ENCODE data around the gene ANTXRL. TPM values are rescaled to one million over a fixed set of nuclear protein-coding genes. Genes with fewer than 3 reads are reported as not detected.
A peak's percentile ranks its signal among the peaks of the same experiment; 100 is the strongest.
"Not testable (repeated sequence)": the region's sequence is repeated elsewhere in the genome, so short reads cannot be mapped to it uniquely, and the experiment has no call there.

The ANTXRL gene
- polyA plus RNA-seq, 1 experiment, result not detected

GRCh38 chr10:46272863-46273415, 13.9 kb upstream of the ANTXRL start:
- POLR2A ChIA-PET, result no interaction called here
- Histone ChIP-seq H3K27me3 (ENCODE audit: control insufficient read depth, insufficient read depth, low read length) (no peaks in the 10 kb centered on the region), H3K36me3 (ENCODE audit: control insufficient read depth, insufficient read depth, low read length) (no peaks in the 10 kb centered on the region), H3K4me3 (ENCODE audit: low read depth, low read length) (no peak overlapping the region)
- CTCF ChIA-PET, result no interaction called here
- no peak for DNase-seq (ENCODE audit: low read depth)
- TF ChIP-seq CTCF (IDR thresholded peaks at IDR 0.05; ENCODE audit: insufficient read depth, low read depth, low read length), result no peak

GRCh38 chr10:46273506-46274477, 13.0 kb upstream of the ANTXRL start:
- CTCF ChIA-PET, result no interaction called here
- Histone ChIP-seq H3K27me3 (ENCODE audit: control insufficient read depth, insufficient read depth, low read length) (no peaks in the 10 kb centered on the region), H3K36me3 (ENCODE audit: control insufficient read depth, insufficient read depth, low read length) (no peaks in the 10 kb centered on the region), H3K4me3 (ENCODE audit: low read depth, low read length) (no peak overlapping the region)
- POLR2A ChIA-PET, result no interaction called here
- no peak for DNase-seq (ENCODE audit: low read depth)
- TF ChIP-seq CTCF (IDR thresholded peaks at IDR 0.05; ENCODE audit: insufficient read depth, low read depth, low read length), result no peak

- H3K4me3 ChIP-seq (ENCODE audit: low read depth, low read length), result no peak overlapping the region
- no peak for DNase-seq (ENCODE audit: low read depth)
- TF ChIP-seq CTCF (IDR thresholded peaks at IDR 0.05; ENCODE audit: insufficient read depth, low read depth, low read length), result no peak
- no peaks in the 10 kb centered on the region for H3K27me3 ChIP-seq (ENCODE audit: control insufficient read depth, insufficient read depth, low read length)
- H3K36me3 ChIP-seq (ENCODE audit: control insufficient read depth, insufficient read depth, low read length), result no peaks in the 10 kb centered on the region
- ChIA-PET POLR2A (no interaction called here), CTCF (no interaction called here)
Observed at GRCh38 chr10:46277840-46278239, 9.0 kb upstream of the ANTXRL start.

- POLR2A ChIA-PET, result not testable (repeated sequence)
Observed at GRCh38 chr10:46282421-46282831, 4.4 kb upstream of the ANTXRL start.

GRCh38 chr10:46282842-46283574, 3.8 kb upstream of the ANTXRL start:
- no peak for TF ChIP-seq CTCF (IDR thresholded peaks at IDR 0.05; ENCODE audit: insufficient read depth, low read depth, low read length)
- POLR2A ChIA-PET, result interaction anchor here (0.5 kb wide), 1 partner anchor 179 kb away, joined by 3 read pairs; no protein-coding TSS in a partner anchor
- H3K4me3 ChIP-seq (ENCODE audit: low read depth, low read length), result peak overlapping the region; percentile 41

More at GRCh38 chr10:46282421-46282831, 4.4 kb upstream of the ANTXRL start:
- H3K36me3 ChIP-seq (ENCODE audit: control insufficient read depth, insufficient read depth, low read length); H3K27me3 ChIP-seq (ENCODE audit: control insufficient read depth, insufficient read depth, low read length); DNase-seq (ENCODE audit: low read depth): not testable (repeated sequence)
- H3K4me3 ChIP-seq (ENCODE audit: low read depth, low read length), result peak overlapping the region; percentile 41
- CTCF ChIA-PET, result interaction anchor here (1.0 kb wide), 1 partner anchor 12 kb away, joined by 4 read pairs; no protein-coding TSS in a partner anchor

More at GRCh38 chr10:46282842-46283574, 3.8 kb upstream of the ANTXRL start:
- peak; percentile 33 for DNase-seq (ENCODE audit: low read depth)
- no peaks in the 10 kb centered on the region for H3K27me3 ChIP-seq (ENCODE audit: control insufficient read depth, insufficient read depth, low read length)
- CTCF ChIA-PET, result interaction anchor here (0.9 to 1.2 kb wide), 3 partner anchors 11 to 1097 kb away, joined by 3 to 4 read pairs (median 4); no protein-coding TSS in a partner anchor
- H3K36me3 ChIP-seq (ENCODE audit: control insufficient read depth, insufficient read depth, low read length), result no peaks in the 10 kb centered on the region

Data from BJ (cell line).